HG03460 (cell line): ENCODE results near the gene TCEA3.

ENCODE experiments used
- ATAC-seq: cut with Tn5 transposase; IDR thresholded peaks from one replicate; pipeline ENCODE4 v1.9.1; 2021; ENCODE audit not compliant: unreplicated experiment

TCEA3 gene

GRCh38 chr1:23424293-23425192 is at the start of gene TCEA3:
TSS of gene TCEA3 (minus strand) at chr1:23424748. CDS start at chr1:23424633, 115 bp downstream.
- no peak for ATAC-seq

- no peak for ATAC-seq
Observed at GRCh38 chr1:23473037-23473800, 48.7 kb upstream of the TCEA3 start.

- ATAC-seq: no peak
Observed at GRCh38 chr1:23472351-23473036, 47.9 kb upstream of the TCEA3 start.

GRCh38 chr1:23471473-23472075 is 47.0 kb upstream of the TCEA3 start:
- no peak for ATAC-seq

GRCh38 chr1:23470282-23471070 is 45.9 kb upstream of the TCEA3 start:
- no peak for ATAC-seq

GRCh38 chr1:23469372-23469982 is 44.9 kb upstream of the TCEA3 start:
- no peak for ATAC-seq

GRCh38 chr1:23466423-23466989 is 42.0 kb upstream of the TCEA3 start:
- no peak for ATAC-seq

- ATAC-seq: no peak
Observed at GRCh38 chr1:23463286-23463685, 38.7 kb upstream of the TCEA3 start.

GRCh38 chr1:23462766-23463165 is 38.2 kb upstream of the TCEA3 start:
- ATAC-seq: no peak

- ATAC-seq: no peak
Observed at GRCh38 chr1:23461050-23461449, 36.5 kb upstream of the TCEA3 start.

- ATAC-seq: no peak
Observed at GRCh38 chr1:23460519-23460918, 36.0 kb upstream of the TCEA3 start.

- ATAC-seq: no peak
Observed at GRCh38 chr1:23459338-23459757, 34.8 kb upstream of the TCEA3 start.

- ATAC-seq: no peak
Observed at GRCh38 chr1:23456226-23456625, 31.7 kb upstream of the TCEA3 start.

- no peak for ATAC-seq
Observed at GRCh38 chr1:23453455-23454000, 29.0 kb upstream of the TCEA3 start.

- no peak for ATAC-seq
Observed at GRCh38 chr1:23452011-23452411, 27.5 kb upstream of the TCEA3 start.

- ATAC-seq: no peak
Observed at GRCh38 chr1:23451441-23451840, 26.9 kb upstream of the TCEA3 start.

- no peak for ATAC-seq
Observed at GRCh38 chr1:23450894-23451293, 26.3 kb upstream of the TCEA3 start.

GRCh38 chr1:23449958-23450357 is 25.4 kb upstream of the TCEA3 start:
- no peak for ATAC-seq

GRCh38 chr1:23449306-23449705 is 24.8 kb upstream of the TCEA3 start:
- ATAC-seq: no peak
